Epidermal melanocyte (primary cell): ENCODE data around the gene FOXI1.
"Not testable (repeated sequence)": the region's sequence is repeated elsewhere in the genome, so short reads cannot be mapped to it uniquely, and the experiment has no call there.

Experiments used
- DNase-seq: peaks from one replicate; pipeline ENCODE4 v3.0.0; 2011; ENCODE audit warnings: low spot score; ENCODE audit not compliant: insufficient read length

FOXI1 gene

GRCh38 chr5:170092455-170093101, 13.1 kb upstream of the FOXI1 start:
- no peak for DNase-seq

GRCh38 chr5:170094329-170094728, 11.4 kb upstream of the FOXI1 start:
- DNase-seq, result not testable (repeated sequence)

- no peak for DNase-seq
Measured at GRCh38 chr5:170095646-170096045, 10.1 kb upstream of the FOXI1 start.

GRCh38 chr5:170097934-170098333, 7.8 kb upstream of the FOXI1 start:
- no peak for DNase-seq

GRCh38 chr5:170100066-170100943, 5.4 kb upstream of the FOXI1 start:
- DNase-seq, result peak; percentile 59

- no peak for DNase-seq
Measured at GRCh38 chr5:170103447-170103846, 2.2 kb upstream of the FOXI1 start.

- no peak for DNase-seq
Measured at GRCh38 chr5:170104299-170104698, 1.4 kb upstream of the FOXI1 start.

GRCh38 chr5:170104710-170105109, 987 bp upstream of the FOXI1 start:
- DNase-seq, result no peak

GRCh38 chr5:170107674-170108073, 2.0 kb downstream of the FOXI1 start:
- DNase-seq, result no peak

GRCh38 chr5:170108266-170108785, 2.6 kb downstream of the FOXI1 start:
- no peak for DNase-seq

- DNase-seq, result no peak
Measured at GRCh38 chr5:170109059-170110031, 3.6 kb downstream of the FOXI1 start.

GRCh38 chr5:170110403-170111087, 4.8 kb downstream of the FOXI1 start:
- no peak for DNase-seq

GRCh38 chr5:170111088-170111785, 5.5 kb downstream of the FOXI1 start:
- DNase-seq, result no peak

- DNase-seq, result no peak
Measured at GRCh38 chr5:170112876-170113521, 7.3 kb downstream of the FOXI1 start.

GRCh38 chr5:170113522-170113900, 7.8 kb downstream of the FOXI1 start:
- no peak for DNase-seq

- DNase-seq, result no peak
Measured at GRCh38 chr5:170114271-170114670, 8.6 kb downstream of the FOXI1 start.

- no peak for DNase-seq
Measured at GRCh38 chr5:170115925-170116324, 10.2 kb downstream of the FOXI1 start.

- no peak for DNase-seq
Measured at GRCh38 chr5:170117736-170118135, 12.0 kb downstream of the FOXI1 start.

GRCh38 chr5:170120576-170120975, 14.9 kb downstream of the FOXI1 start:
- DNase-seq, result no peak

GRCh38 chr5:170121321-170121720, 15.6 kb downstream of the FOXI1 start:
- DNase-seq, result no peak
